CD4-positive, alpha-beta memory T cell (primary cell): Measurements from ENCODE around the gene PRDM8. TPM values are rescaled to one million over a fixed set of nuclear protein-coding genes. Genes with fewer than 3 reads are reported as not detected.
A peak's percentile ranks its signal among the peaks of the same experiment; 100 is the strongest.

Experiments
- CTCF ChIA-PET: fragments of 350-600 bp; sonication (Branson Sonifier 250); formaldehyde crosslinking; loops from one replicate; lab custom pipeline; 2021; ENCODE audit warnings: inconsistent platforms; ENCODE audit not compliant: partially characterized antibody; lab: Charles Lee
- POLR2A ChIA-PET: fragments of 350-600 bp; sonication (Branson Sonifier 250); formaldehyde crosslinking; loops from one replicate; lab custom pipeline; 2021; ENCODE audit not compliant: partially characterized antibody; lab: Charles Lee
- DNase-seq, 5 donors: peaks; one replicate each; pipeline versions ENCODE4 v3.0.0 to v3.0.0-alpha.2; 2020 to 2022; ENCODE audit warnings: mixed read lengths in 1 of 5
- H3K27ac ChIP-seq: one replicate; pipeline ENCODE4 v1.7.0; 2013; ENCODE audit warnings: low read depth, low read length
- H3K27me3 ChIP-seq: 2 replicates; pipeline ENCODE4 v1.7.0; 2013; ENCODE audit warnings: mild to moderate bottlenecking, low read length, moderate library complexity; ENCODE audit not compliant: insufficient read depth
- H3K36me3 ChIP-seq: 2 replicates; pipeline ENCODE4 v1.7.0; 2013; ENCODE audit warnings: mild to moderate bottlenecking, low read length, moderate library complexity; ENCODE audit not compliant: insufficient read depth
- H3K4me1 ChIP-seq: 2 replicates; pipeline ENCODE4 v1.7.0; 2013; ENCODE audit warnings: mild to moderate bottlenecking, low read length, moderate library complexity; ENCODE audit not compliant: insufficient read depth
- H3K4me3 ChIP-seq, 2 donors: one replicate each; pipeline ENCODE4 v1.7.0; 2013; ENCODE audit warnings: low read length in 2 of 2, mild to moderate bottlenecking in 1 of 2
- H3K9me3 ChIP-seq, 2 donors: one replicate each; pipeline ENCODE4 v1.7.0; 2013; ENCODE audit warnings: low read length in 2 of 2, control low read depth in 1 of 2; ENCODE audit not compliant: control insufficient read depth in 1 of 2
- H3K27ac Mint-ChIP-seq, 7 donors: one replicate each; pipeline ENCODE4 v1.8.0; 2020 to 2021; ENCODE audit warnings: mixed read lengths in 7 of 7, mild to moderate bottlenecking in 6 of 7, inconsistent platforms in 3 of 7, moderate library complexity in 3 of 7
- H3K27me3 Mint-ChIP-seq, 2 donors: one replicate each; pipeline ENCODE4 v1.8.0; 2020 to 2021; ENCODE audit warnings: mixed read lengths in 2 of 2
- H3K36me3 Mint-ChIP-seq, 2 donors: one replicate each; pipeline ENCODE4 v1.8.0; 2020 to 2021; ENCODE audit warnings: mixed read lengths in 2 of 2, inconsistent platforms in 1 of 2, mild to moderate bottlenecking in 1 of 2
- H3K4me1 Mint-ChIP-seq, 4 donors: one replicate each; pipeline ENCODE4 v1.8.0; 2020 to 2021; ENCODE audit warnings: mixed read lengths in 4 of 4, mild to moderate bottlenecking in 1 of 4
- H3K4me3 Mint-ChIP-seq, 8 donors: one replicate each; pipeline ENCODE4 v1.8.0; 2020 to 2021; ENCODE audit warnings: mixed read lengths in 8 of 8, mild to moderate bottlenecking in 7 of 8, moderate library complexity in 6 of 8, inconsistent platforms in 3 of 8
- H3K9me3 Mint-ChIP-seq, 8 donors: one replicate each; pipeline ENCODE4 v1.8.0; 2020 to 2021; ENCODE audit warnings: mixed read lengths in 8 of 8, mild to moderate bottlenecking in 5 of 8, inconsistent platforms in 3 of 8, moderate library complexity in 1 of 8
- intact Hi-C: fragments of 100-400 bp; cut with micrococcal nuclease; formaldehyde crosslinking; loops from one replicate; pipeline ENCODE4 v1.15.1; 2023
- polyA plus RNA-seq, 2 donors: library from polyadenylated mRNA; unstranded; fragments of 300-500 nt; fragmentation: Illumina TruSeq; gene quantifications; one replicate each; pipeline ENCODE4 v1.2.3, GENCODE V29; 2021
- total RNA-seq, 2 experiments: library from RNA; stranded (reverse); gene quantifications; one replicate each; pipeline ENCODE4 v1.2.3, GENCODE V29; 2021

The PRDM8 gene
- total and polyA plus RNA-seq, 4 experiments from 2014 or later: 2.1 to 23.0 (median 11.6) TPM

DNA sequence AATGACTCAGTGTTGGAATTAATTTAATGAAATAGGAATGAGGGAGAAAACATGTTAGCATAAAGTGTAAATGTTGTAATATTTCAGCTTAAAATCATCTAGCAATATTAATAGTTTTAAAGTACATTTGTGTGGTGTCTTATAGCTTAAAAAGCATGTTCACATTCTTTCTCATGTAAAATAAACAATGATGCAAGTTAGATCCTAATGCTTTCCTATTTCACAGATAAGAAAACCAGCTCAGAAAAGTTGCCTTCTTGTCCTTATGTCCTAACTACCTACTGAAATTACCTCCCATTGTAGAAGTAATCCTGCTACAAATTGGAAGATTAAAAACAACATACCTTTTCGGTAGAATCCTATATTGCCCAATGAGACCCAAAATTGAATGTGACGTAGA, 40.9 kb upstream of the PRDM8 start:
- Histone ChIP-seq H3K9me3 (no peaks in the 10 kb centered on the region), H3K27me3 (no peaks in the 10 kb centered on the region), H3K27ac (no peak overlapping the region), H3K4me3 (no peak overlapping the region), H3K36me3 (no peaks in the 10 kb centered on the region), H3K4me1 (peaks cover 5% of the 10 kb centered on the region)
- Mint-ChIP-seq H3K4me3 (no peak overlapping the region), H3K27me3 (peaks cover 0 to 1% of the 10 kb centered on the region in 2 donors), H3K4me1 (peaks cover 0 to 15% (median 5%) of the 10 kb centered on the region in 4 donors), H3K9me3 (peaks cover 0 to 4% (median 0%) of the 10 kb centered on the region in 8 donors), H3K27ac (no peak overlapping the region), H3K36me3 (no peaks in the 10 kb centered on the region)
- DNase-seq: no peak
- POLR2A ChIA-PET: interaction anchor here (1.1 to 1.6 kb wide), 2 partner anchors 18 to 31 kb away, joined by 3 to 4 read pairs; no protein-coding TSS in a partner anchor
- CTCF ChIA-PET: interaction anchor here (1.5 to 5.1 kb wide), 4 partner anchors 16 to 30 kb away, joined by 4 to 30 read pairs (median 15); no protein-coding TSS in a partner anchor
- intact Hi-C loops: no loop called here

DNA sequence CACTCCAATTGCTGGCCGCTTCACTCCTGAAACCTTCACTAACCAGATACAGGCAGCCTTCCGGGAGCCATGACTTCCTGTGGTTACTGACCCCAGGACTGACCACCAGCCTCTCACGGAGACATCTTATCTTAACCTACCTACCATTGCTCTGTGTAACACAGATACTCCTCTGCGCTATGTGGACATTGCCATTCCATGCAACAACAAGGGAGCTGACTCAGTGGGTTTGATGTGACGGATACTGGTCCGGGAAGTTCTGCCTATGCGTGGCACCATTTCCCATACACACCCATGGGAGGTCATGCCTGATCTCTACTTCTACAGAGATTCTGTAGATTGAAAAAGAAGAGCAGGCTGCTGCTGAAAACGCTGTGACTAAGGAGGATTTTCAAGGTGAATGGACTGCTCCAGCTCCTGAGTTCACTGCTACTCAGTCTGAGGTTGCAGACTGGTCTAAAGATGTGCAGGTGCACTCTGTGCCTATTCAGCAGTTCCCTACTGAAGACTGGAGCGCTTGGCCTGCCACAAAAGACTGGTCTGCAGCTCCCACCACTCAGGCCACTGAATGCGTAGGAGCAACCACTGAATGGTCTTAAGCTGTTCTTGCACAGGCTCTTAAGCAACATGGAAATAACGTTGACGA, 35.8 kb upstream of the PRDM8 start:
- no peak overlapping the region for H3K27ac Mint-ChIP-seq
- no peak for DNase-seq
- no peaks in the 10 kb centered on the region for H3K36me3 ChIP-seq
- no peaks in the 10 kb centered on the region for H3K36me3 Mint-ChIP-seq
- H3K4me1 ChIP-seq: no peaks in the 10 kb centered on the region
- H3K9me3 ChIP-seq: no peaks in the 10 kb centered on the region
- no peak overlapping the region for H3K27ac ChIP-seq
- no peak overlapping the region for H3K4me3 Mint-ChIP-seq
- H3K27me3 ChIP-seq: no peaks in the 10 kb centered on the region
- ChIA-PET CTCF (interaction anchor here (3.7 kb wide), 1 partner anchor 10 kb away, joined by 12 read pairs; no protein-coding TSS in a partner anchor), POLR2A (interaction anchor here (0.7 to 2.5 kb wide), 3 partner anchors 10 to 36 kb away, joined by 3 to 11 read pairs (median 4); no protein-coding TSS in a partner anchor)
- no peak overlapping the region for H3K4me3 ChIP-seq
- peaks cover 0 to 4% (median 0%) of the 10 kb centered on the region in 8 donors for H3K9me3 Mint-ChIP-seq
- peaks cover 0 to 1% of the 10 kb centered on the region in 2 donors for H3K27me3 Mint-ChIP-seq
- intact Hi-C loops: no loop called here
- H3K4me1 Mint-ChIP-seq: peaks cover 0 to 4% (median under 1%) of the 10 kb centered on the region in 4 donors

DNA sequence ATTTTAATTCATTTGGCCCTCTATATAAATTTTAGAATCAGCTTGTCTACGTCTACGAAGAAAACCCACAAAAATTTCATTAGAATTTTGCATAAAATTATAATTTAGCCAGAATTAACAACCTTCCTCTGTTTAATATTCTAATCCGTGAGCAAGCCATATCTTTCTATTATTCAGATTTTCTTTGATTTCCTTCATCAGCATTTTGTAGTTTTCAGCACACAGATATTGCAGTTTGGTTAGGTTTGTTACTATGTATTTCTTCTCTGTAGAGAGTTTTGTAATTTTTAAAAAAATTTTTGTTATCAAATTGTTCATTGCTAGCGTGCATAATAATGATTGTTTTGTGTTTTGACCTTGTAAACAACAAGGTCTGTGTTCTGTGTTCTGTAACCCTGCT, 34.9 kb upstream of the PRDM8 start:
- Mint-ChIP-seq H3K27ac (no peak overlapping the region), H3K4me3 (no peak overlapping the region), H3K9me3 (peaks cover 0 to 3% (median 0%) of the 10 kb centered on the region in 8 donors), H3K36me3 (no peaks in the 10 kb centered on the region), H3K4me1 (peaks cover 0 to 4% (median under 1%) of the 10 kb centered on the region in 4 donors), H3K27me3 (no peaks in the 10 kb centered on the region)
- H3K4me1 ChIP-seq: no peaks in the 10 kb centered on the region
- ChIA-PET POLR2A (interaction anchor here (1.4 kb wide), 2 partner anchors 8 to 10 kb away, joined by 3 to 4 read pairs; no protein-coding TSS in a partner anchor), CTCF (interaction anchor here (3.7 kb wide), 1 partner anchor 9 kb away, joined by 12 read pairs; no protein-coding TSS in a partner anchor)
- H3K36me3 ChIP-seq: no peaks in the 10 kb centered on the region
- H3K27ac ChIP-seq: no peak overlapping the region
- no peak overlapping the region for H3K4me3 ChIP-seq
- no peaks in the 10 kb centered on the region for H3K9me3 ChIP-seq
- intact Hi-C loops: no loop called here
- no peak for DNase-seq
- no peaks in the 10 kb centered on the region for H3K27me3 ChIP-seq

DNA sequence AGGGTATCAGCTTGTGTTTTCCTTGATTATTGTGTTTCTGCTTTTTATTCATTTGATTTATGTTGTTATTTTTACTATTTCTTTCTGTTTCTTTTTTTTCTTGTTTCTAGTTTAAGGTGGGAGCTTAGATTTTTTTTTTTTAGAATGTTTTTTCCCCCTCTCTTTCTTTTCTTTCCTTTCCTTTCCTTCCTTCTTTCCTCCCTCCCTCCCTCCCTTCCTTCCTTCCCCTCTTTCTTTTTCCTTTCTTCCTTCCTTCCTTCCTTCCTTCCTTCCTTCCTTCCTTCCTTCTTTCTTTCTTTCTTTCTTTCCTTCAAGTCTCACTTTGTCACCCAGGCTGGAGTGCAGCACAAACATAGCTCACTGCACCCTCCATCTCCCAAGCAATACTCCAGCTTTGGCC, 31.4 kb upstream of the PRDM8 start:
- POLR2A ChIA-PET: interaction anchor here (0.6 kb wide), 1 partner anchor 27 kb away, joined by 3 read pairs; no protein-coding TSS in a partner anchor

DNA sequence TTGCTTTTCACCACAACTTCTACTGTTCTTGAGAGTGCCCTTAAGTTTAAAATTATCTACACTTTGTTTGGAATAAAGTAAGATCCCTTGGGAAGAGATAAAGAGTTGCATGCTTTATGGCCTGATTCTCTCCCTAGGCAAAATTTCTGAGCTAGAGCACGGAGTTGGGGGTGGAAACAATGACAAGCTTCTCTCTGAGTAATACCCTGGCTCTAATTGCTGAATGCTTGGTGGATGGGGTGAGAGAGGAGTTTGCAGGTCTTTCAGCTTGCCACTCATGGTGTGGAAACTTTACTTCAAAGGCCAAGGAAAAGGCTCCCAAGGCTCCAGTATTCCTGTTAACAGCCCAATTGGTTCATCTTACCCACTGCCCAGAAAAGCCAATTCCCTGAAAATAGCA, 26.1 kb upstream of the PRDM8 start:
- ChIA-PET POLR2A (interaction anchor here (0.8 to 8.0 kb wide), 11 partner anchors 8 to 111 kb away, joined by 3 to 160 read pairs (median 11); partner anchors contain the start of gene ANTXR2), CTCF (interaction anchor here (1.2 to 8.5 kb wide), 9 partner anchors 8 to 48 kb away, joined by 3 to 123 read pairs (median 12); no protein-coding TSS in a partner anchor)
- Mint-ChIP-seq H3K4me3 (peak overlapping the region in 5 of 8 donors; percentile 61 to 82 (median 76)), H3K27ac (peak overlapping the region; percentile 93 to 96 (median 95)), H3K9me3 (peaks cover 0 to 2% (median 0%) of the 10 kb centered on the region in 8 donors), H3K36me3 (peaks cover 0 to 1% of the 10 kb centered on the region in 2 donors), H3K27me3 (no peaks in the 10 kb centered on the region), H3K4me1 (peaks cover 53 to 71% (median 60%) of the 10 kb centered on the region in 4 donors)
- no peak overlapping the region for H3K4me3 ChIP-seq
- H3K27ac ChIP-seq: peak overlapping the region; percentile 71
- intact Hi-C loops: no loop called here
- H3K36me3 ChIP-seq: no peaks in the 10 kb centered on the region
- H3K4me1 ChIP-seq: peaks cover 66% of the 10 kb centered on the region
- no peaks in the 10 kb centered on the region for H3K27me3 ChIP-seq
- no peak for DNase-seq
- H3K9me3 ChIP-seq: no peaks in the 10 kb centered on the region

More for the DNA sequence above, 31.4 kb upstream of the PRDM8 start:
- CTCF ChIA-PET: interaction anchor here (0.7 to 1.4 kb wide), 4 partner anchors 19 to 41 kb away, joined by 3 to 5 read pairs (median 4); no protein-coding TSS in a partner anchor
- Mint-ChIP-seq H3K4me1 (peaks cover 8 to 19% (median 14%) of the 10 kb centered on the region in 4 donors), H3K27me3 (no peaks in the 10 kb centered on the region), H3K27ac (no peak overlapping the region), H3K4me3 (no peak overlapping the region), H3K9me3 (peaks cover 0 to 2% (median 0%) of the 10 kb centered on the region in 8 donors), H3K36me3 (no peaks in the 10 kb centered on the region)
- Histone ChIP-seq H3K4me1 (peaks cover 14% of the 10 kb centered on the region), H3K36me3 (no peaks in the 10 kb centered on the region), H3K27me3 (no peaks in the 10 kb centered on the region), H3K9me3 (no peaks in the 10 kb centered on the region), H3K27ac (no peak overlapping the region), H3K4me3 (no peak overlapping the region)
- intact Hi-C loops: no loop called here
- no peak for DNase-seq

DNA sequence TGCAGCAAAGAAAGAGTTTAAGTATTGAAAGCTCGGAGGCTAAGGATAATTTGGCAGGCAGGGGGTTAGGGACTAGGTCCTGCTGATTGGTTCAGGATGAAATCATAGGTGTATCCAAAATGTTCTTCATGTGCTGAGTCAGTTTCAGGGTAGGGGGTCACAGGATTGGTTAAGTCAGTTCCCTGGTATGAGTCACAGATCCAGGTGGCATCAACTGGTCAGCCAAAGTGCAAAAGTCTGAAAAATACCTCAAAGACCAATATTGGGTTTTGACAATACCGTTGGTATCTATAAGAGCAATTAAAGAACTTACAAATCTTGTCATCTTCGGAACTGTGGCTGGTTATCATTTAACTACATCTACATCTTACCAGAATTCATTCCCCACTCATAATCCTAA, 25.6 kb upstream of the PRDM8 start:
- peak overlapping the region; percentile 71 for H3K27ac ChIP-seq
- POLR2A ChIA-PET: interaction anchor here (1.3 to 8.0 kb wide), 16 partner anchors 9 to 268 kb away, joined by 3 to 160 read pairs (median 10); partner anchors contain the start of genes ANTXR2 and PRDM8
- no peaks in the 10 kb centered on the region for H3K9me3 ChIP-seq
- peaks cover 67% of the 10 kb centered on the region for H3K4me1 ChIP-seq
- H3K4me3 ChIP-seq: peak overlapping the region in 1 of 2 donors; percentile 23
- peak overlapping the region; percentile 93 to 96 (median 95) for H3K27ac Mint-ChIP-seq
- H3K27me3 Mint-ChIP-seq: no peaks in the 10 kb centered on the region
- peaks cover 0 to 1% of the 10 kb centered on the region in 2 donors for H3K36me3 Mint-ChIP-seq
- intact Hi-C loops: loop anchor here (2.0 kb wide), 1 partner anchor 17 kb away; no protein-coding TSS in a partner anchor
- no peak for DNase-seq
- H3K4me3 Mint-ChIP-seq: peak overlapping the region; percentile 8 to 82 (median 74)
- no peaks in the 10 kb centered on the region for H3K36me3 ChIP-seq
- H3K27me3 ChIP-seq: no peaks in the 10 kb centered on the region
- CTCF ChIA-PET: interaction anchor here (0.9 to 8.5 kb wide), 12 partner anchors 8 to 48 kb away, joined by 3 to 123 read pairs (median 12); no protein-coding TSS in a partner anchor
- peaks cover 55 to 75% (median 62%) of the 10 kb centered on the region in 4 donors for H3K4me1 Mint-ChIP-seq
- H3K9me3 Mint-ChIP-seq: peaks cover 0 to 2% (median 0%) of the 10 kb centered on the region in 8 donors
